Esophagus muscularis mucosa (tissue), 3 donors: ENCODE measurements around the gene CSNK1G1.

Experiments used
- CTCF ChIP-seq, 3 experiments: fragments of 200-600 bp in 2 of 3; fragments of 450-650 bp in 1 of 3; sonication (generic) in 2 of 3; IDR thresholded peaks; one replicate each; pipeline ENCODE4 v1.5.1; 2017 to 2019; ENCODE audit warnings: antibody characterized with exemption in 3 of 3, mild to moderate bottlenecking in 2 of 3, moderate library complexity in 1 of 3
- POLR2A ChIP-seq: fragments of 450-650 bp; IDR thresholded peaks from one replicate; pipeline ENCODE4 v1.6.1; 2017; ENCODE audit warnings: antibody characterized with exemption, moderate library complexity, mild to moderate bottlenecking, low read depth

GRCh38 chr15:64136347-64136746 lies 219.6 kb downstream of the CSNK1G1 start:
- TF ChIP-seq POLR2A (no peak), CTCF (IDR thresholded peaks at IDR 0.05) (no peak)
